ENCODE data around the gene ACOT9.
A peak's percentile ranks its signal among the peaks of the same experiment; 100 is the strongest.
"Not testable (repeated sequence)": the region's sequence is repeated elsewhere in the genome, so short reads cannot be mapped to it uniquely, and the experiment has no call there.

ACOT9 gene

DNA sequence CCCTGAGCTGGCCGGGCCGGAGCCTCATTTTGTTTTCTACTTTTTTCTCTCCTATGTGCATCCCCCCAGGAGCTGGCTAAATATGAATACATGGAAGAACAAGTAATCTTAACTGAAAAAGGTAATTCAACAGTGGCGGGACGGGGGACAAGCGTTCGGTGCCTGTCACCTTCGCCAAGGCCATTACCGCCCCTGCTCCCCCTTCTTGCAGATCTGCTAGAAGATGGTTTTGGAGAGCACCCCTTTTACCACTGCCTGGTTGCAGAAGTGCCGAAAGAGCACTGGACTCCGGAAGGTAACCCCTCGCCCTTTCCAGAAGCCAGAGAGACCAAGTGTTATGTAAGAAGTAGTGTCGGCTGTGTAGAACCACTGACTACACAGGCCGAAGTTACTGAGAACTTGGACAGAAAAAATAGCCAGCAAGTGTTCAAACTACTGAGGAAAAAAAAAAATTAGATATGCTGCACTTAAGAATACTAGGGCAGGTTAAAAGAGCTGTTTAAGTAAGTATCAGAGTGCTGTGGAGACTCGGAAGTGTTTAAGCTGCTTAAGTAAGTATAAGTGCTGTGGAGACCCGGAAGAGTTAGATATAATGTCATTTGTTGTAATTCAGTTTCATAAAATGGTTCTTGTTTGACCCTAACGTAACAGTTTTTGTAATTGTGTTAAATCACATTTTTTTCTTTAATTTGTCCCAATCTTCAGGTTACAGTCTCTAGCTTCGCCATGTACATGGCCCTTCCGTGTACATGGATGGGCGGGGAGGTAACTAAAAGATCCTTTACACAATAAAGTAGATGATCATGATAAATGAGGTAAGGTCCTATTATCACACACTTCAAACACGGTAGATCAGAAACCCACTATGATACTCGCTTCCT is 40.8 kb upstream of the ACOT9 start:
- Histone ChIP-seq H3K4me3 (ENCODE audit: low read depth in 1 of 2, low read length in 2 of 2) (peak overlapping the region; percentile 88 to 90), H3K36me3 (ENCODE audit: control insufficient read depth in 1 of 2, insufficient read depth in 2 of 2, low read length in 2 of 2) (peaks cover 9 to 10% of the 10 kb centered on the region in 2 donors), H3K27ac (ENCODE audit: low read depth, low read length) (peak overlapping the region; percentile 93), H3K27me3 (ENCODE audit: control insufficient read depth in 1 of 2, insufficient read depth in 2 of 2, low read length in 2 of 2) (no peaks in the 10 kb centered on the region), H3K4me1 (ENCODE audit: control insufficient read depth in 1 of 2, insufficient read depth in 2 of 2, low read length in 2 of 2) (peaks cover 3 to 5% of the 10 kb centered on the region in 2 donors), H3K9me3 (ENCODE audit: control insufficient read depth in 1 of 2, low read length in 2 of 2) (no peaks in the 10 kb centered on the region), H3K9ac (ENCODE audit: low read depth in 1 of 2, low read length in 2 of 2) (peak overlapping the region; percentile 88 to 100)

DNA sequence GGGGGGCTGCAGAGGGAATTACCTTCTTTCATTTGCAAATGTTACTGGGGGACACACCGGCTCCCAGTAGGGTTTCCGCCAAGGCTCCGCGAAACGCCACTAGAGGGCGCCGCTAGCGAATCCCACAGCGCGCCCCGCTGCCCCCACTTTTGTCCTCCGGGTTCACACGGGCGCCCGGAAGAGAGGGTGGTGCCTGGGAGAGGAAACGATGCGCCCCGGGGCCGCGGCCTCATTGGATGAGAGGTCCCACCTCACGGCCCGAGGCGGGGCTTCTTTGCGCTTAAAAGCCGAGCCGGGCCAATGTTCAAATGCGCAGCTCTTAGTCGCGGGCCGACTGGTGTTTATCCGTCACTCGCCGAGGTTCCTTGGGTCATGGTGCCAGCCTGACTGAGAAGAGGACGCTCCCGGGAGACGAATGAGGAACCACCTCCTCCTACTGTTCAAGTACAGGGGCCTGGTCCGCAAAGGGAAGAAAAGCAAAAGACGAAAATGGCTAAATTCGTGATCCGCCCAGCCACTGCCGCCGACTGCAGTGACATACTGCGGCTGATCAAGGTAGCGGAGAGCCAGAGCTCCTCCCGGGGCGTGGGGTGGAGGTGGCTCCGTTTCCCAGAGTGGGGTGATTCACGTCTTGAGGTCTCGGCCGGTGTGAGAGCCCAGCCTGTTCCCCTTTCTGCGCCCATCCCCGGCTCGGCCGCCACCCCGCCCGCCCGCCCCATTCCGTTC is 40.0 kb upstream of the ACOT9 start, which contains the start of gene SAT1:
TSS of gene SAT1 (plus strand) at position 311 of the 726 bp plus-strand sequence. CDS start at position 490, 179 bp downstream.
- H3K4me3 ChIP-seq (ENCODE audit: low read depth in 1 of 2, low read length in 2 of 2) = peak within 1 kb of the TSS; percentile 88 to 90
- H3K27ac ChIP-seq (ENCODE audit: low read depth, low read length) = peak within 1 kb of the TSS; percentile 93
- peak within 1 kb of the TSS; percentile 98 to 100 for H3K9ac ChIP-seq (ENCODE audit: low read depth in 1 of 2, low read length in 2 of 2)
- H3K36me3 ChIP-seq (ENCODE audit: control insufficient read depth in 1 of 2, insufficient read depth in 2 of 2, low read length in 2 of 2) = peaks cover 9 to 10% of the 10 kb centered on the region in 2 donors
- peaks cover 3 to 5% of the 10 kb centered on the region in 2 donors for H3K4me1 ChIP-seq (ENCODE audit: control insufficient read depth in 1 of 2, insufficient read depth in 2 of 2, low read length in 2 of 2)
- H3K9me3 ChIP-seq (ENCODE audit: control insufficient read depth in 1 of 2, low read length in 2 of 2) = no peaks in the 10 kb centered on the region
- no peaks in the 10 kb centered on the region for H3K27me3 ChIP-seq (ENCODE audit: control insufficient read depth in 1 of 2, insufficient read depth in 2 of 2, low read length in 2 of 2)

DNA sequence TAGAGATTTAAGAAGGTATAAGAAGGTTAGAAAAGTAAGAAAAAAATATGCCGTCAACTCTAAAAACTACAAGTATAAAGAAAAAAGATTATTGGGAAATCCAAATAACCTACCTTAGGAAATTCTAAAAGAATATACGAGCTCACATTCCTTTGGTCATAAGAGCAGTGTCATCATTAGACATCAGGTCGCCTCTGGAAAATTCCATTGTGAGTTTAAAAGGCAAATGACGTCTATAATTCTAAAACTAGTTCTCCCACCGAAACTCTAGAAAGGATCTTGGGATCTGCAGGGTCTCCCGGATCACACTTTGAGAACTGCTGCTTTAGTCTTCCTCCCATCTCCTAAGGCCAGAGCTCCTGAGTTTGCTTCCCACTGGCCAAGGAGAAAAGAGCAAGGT is 39.4 kb upstream of the ACOT9 start:
- H3K4me3 ChIP-seq (ENCODE audit: low read depth in 1 of 2, low read length in 2 of 2) = peak overlapping the region in 1 of 2 donors; percentile 48
- peaks cover 9 to 10% of the 10 kb centered on the region in 2 donors for H3K36me3 ChIP-seq (ENCODE audit: control insufficient read depth in 1 of 2, insufficient read depth in 2 of 2, low read length in 2 of 2)
- no peaks in the 10 kb centered on the region for H3K9me3 ChIP-seq (ENCODE audit: control insufficient read depth in 1 of 2, low read length in 2 of 2)
- H3K9ac ChIP-seq (ENCODE audit: low read depth in 1 of 2, low read length in 2 of 2) = peak overlapping the region; percentile 38 to 60
- H3K4me1 ChIP-seq (ENCODE audit: control insufficient read depth in 1 of 2, insufficient read depth in 2 of 2, low read length in 2 of 2) = peaks cover 3 to 5% of the 10 kb centered on the region in 2 donors
- no peaks in the 10 kb centered on the region for H3K27me3 ChIP-seq (ENCODE audit: control insufficient read depth in 1 of 2, insufficient read depth in 2 of 2, low read length in 2 of 2)
- no peak overlapping the region for H3K27ac ChIP-seq (ENCODE audit: low read depth, low read length)

DNA sequence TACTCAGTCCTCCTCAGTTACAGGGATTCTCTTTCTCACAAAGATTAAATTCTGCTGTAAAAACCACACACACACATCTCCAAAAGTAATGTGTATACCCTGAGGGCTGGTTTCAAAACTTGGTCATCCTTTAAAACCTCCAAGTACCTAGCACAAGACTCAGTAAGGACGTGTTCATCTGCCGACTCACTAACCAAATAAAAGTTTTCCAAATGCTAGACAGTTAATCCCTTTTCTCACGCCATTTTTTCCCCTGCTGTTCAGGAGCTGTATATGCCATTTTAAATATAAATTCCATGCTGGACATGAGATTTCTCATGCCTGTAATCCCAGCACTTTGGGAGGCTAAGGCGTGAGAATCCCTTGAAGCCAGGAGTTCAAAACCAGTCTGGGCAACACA is 35.9 kb upstream of the ACOT9 start:
- peaks cover 0 to 3% of the 10 kb centered on the region in 2 donors for H3K4me1 ChIP-seq (ENCODE audit: control insufficient read depth in 1 of 2, insufficient read depth in 2 of 2, low read length in 2 of 2)
- no peaks in the 10 kb centered on the region for H3K36me3 ChIP-seq (ENCODE audit: control insufficient read depth in 1 of 2, insufficient read depth in 2 of 2, low read length in 2 of 2)
- H3K27me3 ChIP-seq (ENCODE audit: control insufficient read depth in 1 of 2, insufficient read depth in 2 of 2, low read length in 2 of 2) = no peaks in the 10 kb centered on the region
- no peak overlapping the region for H3K4me3 ChIP-seq (ENCODE audit: low read depth in 1 of 2, low read length in 2 of 2)
- no peak overlapping the region for H3K9ac ChIP-seq (ENCODE audit: low read depth in 1 of 2, low read length in 2 of 2)
- H3K27ac ChIP-seq (ENCODE audit: low read depth, low read length) = no peak overlapping the region
- no peaks in the 10 kb centered on the region for H3K9me3 ChIP-seq (ENCODE audit: control insufficient read depth in 1 of 2, low read length in 2 of 2)

DNA sequence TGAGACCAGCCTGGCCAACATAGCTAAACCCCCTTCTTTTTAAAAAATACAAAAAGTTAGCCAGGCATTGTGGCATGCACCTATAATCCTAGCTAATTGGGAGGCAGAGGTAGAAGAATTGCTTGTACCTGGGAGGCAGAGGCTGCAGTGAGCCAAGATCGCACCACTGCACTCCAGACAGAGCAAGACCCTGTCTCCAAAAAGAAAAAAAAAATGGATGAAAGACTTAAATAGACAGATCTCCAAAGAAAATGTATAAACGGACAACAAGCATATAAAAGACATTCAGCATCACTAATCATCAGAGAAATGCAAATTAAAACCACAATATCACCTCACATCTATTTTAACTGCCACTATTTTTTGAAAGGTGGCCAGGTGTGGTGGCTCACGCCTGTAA is 33.3 kb upstream of the ACOT9 start:
- Histone ChIP-seq H3K9me3 (ENCODE audit: control insufficient read depth in 1 of 2, low read length in 2 of 2) (no peaks in the 10 kb centered on the region), H3K4me3 (ENCODE audit: low read depth in 1 of 2, low read length in 2 of 2) (no peak overlapping the region), H3K9ac (ENCODE audit: low read depth in 1 of 2, low read length in 2 of 2) (no peak overlapping the region), H3K4me1 (ENCODE audit: control insufficient read depth in 1 of 2, insufficient read depth in 2 of 2, low read length in 2 of 2) (peaks cover 0 to 4% of the 10 kb centered on the region in 2 donors), H3K36me3 (ENCODE audit: control insufficient read depth in 1 of 2, insufficient read depth in 2 of 2, low read length in 2 of 2) (no peaks in the 10 kb centered on the region), H3K27ac (ENCODE audit: low read depth, low read length) (no peak overlapping the region), H3K27me3 (ENCODE audit: control insufficient read depth in 1 of 2, insufficient read depth in 2 of 2, low read length in 2 of 2) (no peaks in the 10 kb centered on the region)

DNA sequence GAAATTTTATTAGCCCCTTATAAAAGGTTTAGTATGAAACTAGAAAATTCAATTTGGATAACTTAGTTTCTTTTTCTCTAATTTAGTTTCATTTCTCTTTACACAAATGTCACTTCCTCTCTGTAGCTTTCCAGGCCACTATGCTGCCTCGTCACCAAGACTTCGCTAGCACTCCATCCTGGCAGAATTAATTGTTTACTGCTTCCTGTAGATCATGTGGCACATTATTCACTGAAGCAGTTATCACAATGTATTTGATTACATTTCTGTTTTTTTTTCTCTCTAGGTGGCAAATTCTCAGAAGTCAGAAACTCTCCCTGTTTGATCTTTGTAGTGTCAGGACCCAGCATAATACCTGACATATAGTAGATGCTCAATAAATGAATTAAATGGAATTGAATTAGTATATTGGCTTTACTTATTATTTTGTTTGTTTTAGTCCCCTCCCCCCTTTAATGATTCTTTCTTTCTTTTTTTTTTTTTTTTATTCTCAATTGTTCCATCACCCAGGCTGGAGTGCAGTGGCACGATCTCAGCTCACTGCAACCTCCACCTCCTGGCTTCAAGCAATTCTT is 30.6 kb upstream of the ACOT9 start:
- Histone ChIP-seq H3K36me3 (ENCODE audit: control insufficient read depth in 1 of 2, insufficient read depth in 2 of 2, low read length in 2 of 2) (no peaks in the 10 kb centered on the region), H3K27me3 (ENCODE audit: control insufficient read depth in 1 of 2, insufficient read depth in 2 of 2, low read length in 2 of 2) (no peaks in the 10 kb centered on the region), H3K4me3 (ENCODE audit: low read depth in 1 of 2, low read length in 2 of 2) (peak overlapping the region in 1 of 2 donors; percentile 35), H3K4me1 (ENCODE audit: control insufficient read depth in 1 of 2, insufficient read depth in 2 of 2, low read length in 2 of 2) (peaks cover 0 to 4% of the 10 kb centered on the region in 2 donors), H3K9ac (ENCODE audit: low read depth in 1 of 2, low read length in 2 of 2) (no peak overlapping the region), H3K27ac (ENCODE audit: low read depth, low read length) (no peak overlapping the region), H3K9me3 (ENCODE audit: control insufficient read depth in 1 of 2, low read length in 2 of 2) (no peaks in the 10 kb centered on the region)

DNA sequence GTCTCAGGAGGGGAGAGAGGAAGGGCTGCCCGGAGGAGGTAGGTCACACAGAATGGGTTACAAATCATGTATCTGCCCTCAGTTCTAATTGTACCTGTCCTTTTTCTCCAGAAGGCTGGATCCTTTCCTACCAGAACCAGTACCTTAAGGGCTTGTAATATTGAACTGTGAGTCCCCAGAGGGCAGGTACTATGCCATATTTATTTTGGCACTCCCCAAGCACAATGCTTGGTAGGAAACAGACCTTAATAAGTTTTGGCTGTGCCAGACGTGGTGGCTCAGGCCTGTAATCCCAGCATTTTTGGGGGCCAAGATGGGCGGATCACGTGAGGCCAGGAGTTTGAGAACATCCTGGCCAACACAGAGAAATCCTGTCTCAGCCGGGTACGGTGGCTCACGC is 28.0 kb upstream of the ACOT9 start:
- not testable (repeated sequence) for H3K4me1 ChIP-seq (ENCODE audit: control insufficient read depth in 1 of 2, insufficient read depth in 2 of 2, low read length in 2 of 2); H3K36me3 ChIP-seq (ENCODE audit: control insufficient read depth in 1 of 2, insufficient read depth in 2 of 2, low read length in 2 of 2); H3K27me3 ChIP-seq (ENCODE audit: control insufficient read depth in 1 of 2, insufficient read depth in 2 of 2, low read length in 2 of 2); H3K9me3 ChIP-seq (ENCODE audit: control insufficient read depth in 1 of 2, low read length in 2 of 2); H3K9ac ChIP-seq (ENCODE audit: low read depth in 1 of 2, low read length in 2 of 2); H3K27ac ChIP-seq (ENCODE audit: low read depth, low read length); H3K4me3 ChIP-seq (ENCODE audit: low read depth in 1 of 2, low read length in 2 of 2)

DNA sequence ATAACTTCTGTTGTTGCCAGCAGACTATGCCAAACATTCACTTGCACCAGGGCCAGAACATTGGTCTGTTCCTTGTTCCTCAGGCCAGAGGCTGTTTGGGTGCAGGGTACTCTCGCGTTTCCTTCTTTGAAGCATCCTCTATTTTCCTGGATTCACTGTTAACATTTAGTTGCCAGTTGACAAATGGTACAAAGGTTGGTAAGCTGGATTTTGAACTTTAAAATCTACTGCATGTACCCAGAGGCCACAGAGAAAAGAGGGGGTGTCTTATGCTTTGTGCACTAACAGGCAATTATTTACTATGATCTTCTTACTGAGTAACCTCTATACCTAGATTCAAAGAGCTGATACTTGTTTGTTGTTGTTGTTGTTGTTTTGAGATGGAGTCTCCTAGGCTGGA is 27.1 kb upstream of the ACOT9 start:
- no peak overlapping the region for H3K4me3 ChIP-seq (ENCODE audit: low read depth in 1 of 2, low read length in 2 of 2)
- no peaks in the 10 kb centered on the region for H3K27me3 ChIP-seq (ENCODE audit: control insufficient read depth in 1 of 2, insufficient read depth in 2 of 2, low read length in 2 of 2)
- H3K4me1 ChIP-seq (ENCODE audit: control insufficient read depth in 1 of 2, insufficient read depth in 2 of 2, low read length in 2 of 2) = peaks cover 0 to 4% of the 10 kb centered on the region in 2 donors
- no peak overlapping the region for H3K27ac ChIP-seq (ENCODE audit: low read depth, low read length)
- H3K36me3 ChIP-seq (ENCODE audit: control insufficient read depth in 1 of 2, insufficient read depth in 2 of 2, low read length in 2 of 2) = no peaks in the 10 kb centered on the region
- no peak overlapping the region for H3K9ac ChIP-seq (ENCODE audit: low read depth in 1 of 2, low read length in 2 of 2)
- H3K9me3 ChIP-seq (ENCODE audit: control insufficient read depth in 1 of 2, low read length in 2 of 2) = no peaks in the 10 kb centered on the region

DNA sequence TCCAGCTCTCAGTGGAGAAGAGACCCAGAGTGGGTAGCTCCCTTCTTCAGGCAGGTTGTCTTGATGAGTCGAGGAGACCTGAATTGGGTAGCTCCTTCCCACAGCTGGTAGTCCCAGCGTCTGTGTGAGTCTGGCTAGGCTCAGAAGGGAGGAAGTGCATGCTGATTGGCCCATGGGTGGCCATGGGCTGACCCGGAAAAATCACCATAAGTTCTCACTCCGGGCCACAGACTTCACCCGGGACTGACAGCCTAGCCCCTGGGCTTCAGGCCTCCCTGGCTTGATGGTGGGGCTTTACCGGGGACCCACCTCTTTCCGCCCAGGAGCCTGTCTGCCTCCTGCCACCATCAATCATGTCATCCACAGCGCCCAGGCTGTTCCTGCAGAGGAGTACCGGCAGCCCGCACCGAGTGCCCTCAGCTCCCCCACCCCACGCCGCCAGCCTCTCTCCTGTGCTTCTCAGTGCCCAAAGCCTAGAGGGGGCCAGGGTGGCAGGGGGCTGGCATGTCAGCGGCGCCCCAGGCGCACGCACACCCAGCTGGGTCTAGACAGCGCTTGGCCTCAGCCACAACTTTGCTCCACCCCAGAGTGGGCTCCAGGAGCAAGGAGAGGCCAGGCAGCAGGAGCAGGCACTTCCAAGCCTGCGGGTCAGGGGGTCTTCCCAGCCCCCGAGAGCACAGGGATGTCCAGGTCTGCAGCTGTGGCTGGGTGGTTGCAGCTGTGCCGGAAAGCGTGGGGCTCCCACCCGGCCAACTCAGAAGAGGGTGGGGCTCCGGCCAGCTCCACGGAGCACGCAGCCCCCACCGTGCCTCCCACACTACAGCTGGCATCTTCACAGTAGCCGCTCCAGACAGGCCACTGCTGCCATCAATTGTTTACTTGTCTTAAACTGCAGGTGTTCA is 23.8 kb upstream of the ACOT9 start:
- no peaks in the 10 kb centered on the region for H3K36me3 ChIP-seq (ENCODE audit: control insufficient read depth in 1 of 2, insufficient read depth in 2 of 2, low read length in 2 of 2)
- H3K9me3 ChIP-seq (ENCODE audit: control insufficient read depth in 1 of 2, low read length in 2 of 2) = no peaks in the 10 kb centered on the region
- no peak overlapping the region for H3K4me3 ChIP-seq (ENCODE audit: low read depth in 1 of 2, low read length in 2 of 2)
- peaks cover 0 to 4% of the 10 kb centered on the region in 2 donors for H3K4me1 ChIP-seq (ENCODE audit: control insufficient read depth in 1 of 2, insufficient read depth in 2 of 2, low read length in 2 of 2)
- H3K9ac ChIP-seq (ENCODE audit: low read depth in 1 of 2, low read length in 2 of 2) = no peak overlapping the region
- H3K27ac ChIP-seq (ENCODE audit: low read depth, low read length) = no peak overlapping the region
- no peaks in the 10 kb centered on the region for H3K27me3 ChIP-seq (ENCODE audit: control insufficient read depth in 1 of 2, insufficient read depth in 2 of 2, low read length in 2 of 2)
